OCI-LY7 (cell line): Measurements from ENCODE around the gene TMEM225B. TPM values are rescaled to one million over a fixed set of nuclear protein-coding genes. Genes with fewer than 3 reads are reported as not detected.
"Not testable (repeated sequence)": the region's sequence is repeated elsewhere in the genome, so short reads cannot be mapped to it uniquely, and the experiment has no call there.

Experiments used
- BruUV-seq: library from RNA; stranded (reverse); fragments of 400-500 nt; replicated peaks from 2 replicates; lab custom pipeline; 2021; lab: Mats Ljungman, UMichigan
- CTCF ChIA-PET: fragments of 300-600 bp; sonication (Branson Sonifier 250); formaldehyde crosslinking; loops from one replicate; lab custom pipeline; 2022; ENCODE audit warnings: antibody characterized with exemption; ENCODE audit not compliant: unreplicated experiment; lab: Charles Lee
- POLR2A ChIA-PET: fragments of 300-600 bp; sonication (Branson Sonifier 250); formaldehyde crosslinking; loops from one replicate; lab custom pipeline; 2022; ENCODE audit warnings: antibody characterized with exemption; lab: Charles Lee
- DNase-seq: peaks from one replicate; pipeline ENCODE4 v3.0.0-alpha.2; 2015; ENCODE audit warnings: low spot score
- H2AFZ ChIP-seq: fragments of 200-600 bp; sonication (generic), shearing (Covaris generic); 2 replicates; pipeline ENCODE4 v1.6.1; 2014; ENCODE audit warnings: mild to moderate bottlenecking, antibody characterized with exemption, low read length, moderate library complexity
- H3K27ac ChIP-seq: fragments of 200-600 bp; sonication (generic); 2 replicates; pipeline ENCODE4 v1.5.1; 2014; ENCODE audit warnings: mixed run types, low read depth, mild to moderate bottlenecking, moderate library complexity, low read length, inconsistent platforms; ENCODE audit not compliant: poor library complexity, severe bottlenecking
- H3K36me3 ChIP-seq: fragments of 200-600 bp; sonication (generic); 2 replicates; pipeline ENCODE4 v1.6.1; 2014; ENCODE audit warnings: mild to moderate bottlenecking, antibody characterized with exemption, low read length, moderate library complexity, mixed read lengths; ENCODE audit not compliant: insufficient read depth
- H3K4me1 ChIP-seq: fragments of 200-600 bp; sonication (generic); 2 replicates; pipeline ENCODE4 v1.5.1; 2014; ENCODE audit warnings: mild to moderate bottlenecking, low read length; ENCODE audit not compliant: insufficient read depth, poor library complexity, severe bottlenecking
- H3K4me2 ChIP-seq: fragments of 200-600 bp; sonication (generic); 2 replicates; pipeline ENCODE4 v1.6.1; 2014; ENCODE audit warnings: mild to moderate bottlenecking, low read length
- H3K4me3 ChIP-seq: fragments of 200-600 bp; sonication (generic); 2 replicates; pipeline ENCODE4 v1.5.1; 2014; ENCODE audit warnings: mild to moderate bottlenecking, low read depth, low read length; ENCODE audit not compliant: poor library complexity, severe bottlenecking
- H3K79me2 ChIP-seq: fragments of 200-600 bp; sonication (generic); 2 replicates; pipeline ENCODE4 v1.6.1; 2016; ENCODE audit warnings: low read depth, mild to moderate bottlenecking, low read length, moderate library complexity, mixed read lengths; ENCODE audit not compliant: insufficient read depth
- H3K9me2 ChIP-seq: fragments of 200-600 bp; sonication (generic); 2 replicates; pipeline ENCODE4 v1.6.1; 2016; ENCODE audit warnings: mild to moderate bottlenecking, low read length, mixed read lengths; ENCODE audit not compliant: insufficient read depth
- H3K9me3 ChIP-seq: fragments of 200-600 bp; sonication (generic); 2 replicates; pipeline ENCODE4 v1.6.1; 2014; ENCODE audit warnings: mild to moderate bottlenecking, mixed run types, low read length, mixed read lengths
- H4K20me1 ChIP-seq: fragments of 200-600 bp; sonication (generic); 2 replicates; pipeline ENCODE4 v1.6.1; 2014; ENCODE audit warnings: mild to moderate bottlenecking, antibody characterized with exemption, low read length, moderate library complexity, mixed read lengths; ENCODE audit not compliant: insufficient read depth
- EZH2phosphoT487 ChIP-seq: fragments of 200-600 bp; sonication (generic); IDR thresholded peaks from 2 replicates; pipeline ENCODE4 v1.6.1; 2018; ENCODE audit warnings: low read depth, borderline replicate concordance, mild to moderate bottlenecking, mixed run types, antibody characterized with exemption, low read length, moderate library complexity, mixed read lengths
- intact Hi-C: fragments of 100-400 bp; cut with micrococcal nuclease; formaldehyde crosslinking; loops from one replicate; pipeline ENCODE4 v1.10.0; 2022; ENCODE audit not compliant: unreplicated experiment
- total RNA-seq, 2 experiments: library from RNA; depleted of rRNA in 1 of 2; stranded (reverse); fragments of >200 nt in 1 of 2; shearing (Covaris generic) in 1 of 2; gene quantifications; 2 replicates each; pipeline ENCODE4 v1.2.3, GENCODE V29; 2014 to 2022
- TF ChIP-seq, protein P1 (sequence below): fragments of 200-600 bp; sonication (generic); conservative IDR thresholded peaks from 2 replicates; pipeline ENCODE4 v1.5.1; 2014; ENCODE audit warnings: mild to moderate bottlenecking, antibody characterized with exemption, low read length, moderate library complexity, mixed read lengths

TMEM225B gene
- total RNA-seq, 2 experiments from 2014 or later = 2.4 TPM

DNA sequence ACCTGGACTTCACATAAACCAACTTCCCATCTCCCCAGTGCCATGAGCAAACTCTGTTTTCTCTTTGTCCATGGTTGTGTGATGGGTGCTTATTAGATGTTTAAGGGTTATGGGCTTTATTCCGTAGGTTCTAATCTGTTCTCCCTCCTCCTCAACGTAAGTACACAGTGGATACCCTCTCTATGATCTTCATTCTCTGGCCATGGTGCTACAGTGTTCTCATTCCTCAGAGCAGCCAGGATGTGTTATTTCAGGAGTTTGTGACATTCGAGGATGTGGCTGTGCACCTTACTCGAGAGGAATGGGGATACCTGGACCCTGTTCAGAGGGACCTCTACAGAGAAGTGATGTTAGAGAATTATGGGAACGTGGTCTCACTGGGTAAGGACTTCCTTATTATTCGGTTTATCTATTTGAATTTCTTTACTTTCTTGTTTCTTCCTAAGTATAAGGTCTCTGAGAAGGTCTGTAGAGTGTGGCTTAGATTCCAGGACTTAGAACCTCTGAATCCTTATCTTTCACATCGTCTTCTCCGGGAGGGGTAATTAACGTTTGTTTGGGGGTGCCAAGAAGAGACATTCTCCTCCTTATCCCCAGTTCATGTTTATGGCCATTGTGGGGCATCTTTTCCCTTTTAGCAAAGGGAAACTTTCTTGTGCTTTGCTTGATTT is 35.8 kb upstream of the TMEM225B start:
- TSS peak; percentile 7 for BruUV-seq
- Histone ChIP-seq H3K4me1 (peaks cover 15% of the 10 kb centered on the region), H3K4me3 (no peak overlapping the region), H3K9me2 (no peaks in the 10 kb centered on the region), H4K20me1 (0 out of 2 replicates have a peak, but pooled peaks cover 14% of the 10 kb centered on the region), H2AFZ (no peak overlapping the region), H3K4me2 (no peak overlapping the region), H3K79me2 (peaks cover 38% of the 10 kb centered on the region), H3K36me3 (peaks cover 69% of the 10 kb centered on the region), H3K27ac (no peak overlapping the region), H3K9me3 (no peaks in the 10 kb centered on the region)
- intact Hi-C loops = no loop called here
- DNase-seq = no peak
- TF ChIP-seq EZH2phosphoT487 = no peak
- TF ChIP-seq, protein P1, sequence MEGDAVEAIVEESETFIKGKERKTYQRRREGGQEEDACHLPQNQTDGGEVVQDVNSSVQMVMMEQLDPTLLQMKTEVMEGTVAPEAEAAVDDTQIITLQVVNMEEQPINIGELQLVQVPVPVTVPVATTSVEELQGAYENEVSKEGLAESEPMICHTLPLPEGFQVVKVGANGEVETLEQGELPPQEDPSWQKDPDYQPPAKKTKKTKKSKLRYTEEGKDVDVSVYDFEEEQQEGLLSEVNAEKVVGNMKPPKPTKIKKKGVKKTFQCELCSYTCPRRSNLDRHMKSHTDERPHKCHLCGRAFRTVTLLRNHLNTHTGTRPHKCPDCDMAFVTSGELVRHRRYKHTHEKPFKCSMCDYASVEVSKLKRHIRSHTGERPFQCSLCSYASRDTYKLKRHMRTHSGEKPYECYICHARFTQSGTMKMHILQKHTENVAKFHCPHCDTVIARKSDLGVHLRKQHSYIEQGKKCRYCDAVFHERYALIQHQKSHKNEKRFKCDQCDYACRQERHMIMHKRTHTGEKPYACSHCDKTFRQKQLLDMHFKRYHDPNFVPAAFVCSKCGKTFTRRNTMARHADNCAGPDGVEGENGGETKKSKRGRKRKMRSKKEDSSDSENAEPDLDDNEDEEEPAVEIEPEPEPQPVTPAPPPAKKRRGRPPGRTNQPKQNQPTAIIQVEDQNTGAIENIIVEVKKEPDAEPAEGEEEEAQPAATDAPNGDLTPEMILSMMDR = no peak
- ChIA-PET POLR2A (interaction anchor here (0.6 kb wide), 1 partner anchor 61 kb away, joined by 3 read pairs; no protein-coding TSS in a partner anchor), CTCF (no interaction called here)

DNA sequence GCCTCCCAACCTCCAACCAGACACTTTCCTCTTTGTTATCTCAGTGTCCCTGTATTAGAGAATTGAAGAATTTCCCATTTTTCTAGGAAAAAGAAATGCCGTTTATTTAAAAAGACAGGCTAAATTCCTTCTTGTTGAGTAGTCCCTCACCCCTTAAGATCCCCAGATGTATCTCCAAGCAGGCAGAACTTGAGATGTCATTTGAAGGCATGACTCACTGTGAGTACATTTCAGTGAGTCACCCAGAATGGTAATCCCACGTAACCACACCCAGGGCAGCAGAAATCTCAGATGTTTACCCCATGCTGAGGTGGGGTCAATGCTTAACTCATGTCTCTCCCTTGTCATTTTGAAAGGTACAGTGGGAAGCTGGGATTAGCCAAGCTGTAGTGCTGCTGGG is 35.2 kb upstream of the TMEM225B start:
- no peak overlapping the region for H3K4me3 ChIP-seq
- no peaks in the 10 kb centered on the region for H3K9me2 ChIP-seq
- H3K36me3 ChIP-seq = peaks cover 67% of the 10 kb centered on the region
- peaks cover 12% of the 10 kb centered on the region for H3K4me1 ChIP-seq
- TF ChIP-seq, protein P1 = no peak
- intact Hi-C loops = no loop called here
- DNase-seq = no peak
- no TSS peak for BruUV-seq
- ChIA-PET POLR2A (no interaction called here), CTCF (no interaction called here)
- no peak overlapping the region for H2AFZ ChIP-seq
- no peaks in the 10 kb centered on the region for H3K9me3 ChIP-seq
- H4K20me1 ChIP-seq = 0 out of 2 replicates have a peak, but pooled peaks cover 14% of the 10 kb centered on the region
- no peak overlapping the region for H3K4me2 ChIP-seq
- no peak overlapping the region for H3K27ac ChIP-seq
- H3K79me2 ChIP-seq = peaks cover 32% of the 10 kb centered on the region

DNA sequence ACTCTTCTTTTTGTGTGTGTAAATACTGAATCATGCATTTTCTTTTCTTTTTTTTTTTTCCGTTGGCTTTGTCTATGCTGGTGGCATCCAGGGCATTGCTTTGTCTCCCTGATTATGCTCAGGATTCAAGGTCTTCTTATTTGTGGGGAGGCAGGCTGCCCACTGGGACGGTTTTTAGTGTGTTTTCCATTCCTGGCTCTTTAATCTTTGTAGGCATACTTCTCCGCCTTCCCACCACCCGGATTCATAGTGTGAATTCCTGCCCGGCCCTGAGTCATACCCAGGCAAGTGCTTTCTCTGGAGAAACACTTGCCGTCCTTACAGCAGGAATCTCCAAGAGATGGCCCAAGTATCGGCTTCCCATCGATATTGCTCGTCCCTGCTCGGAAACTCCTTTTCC is 34.4 kb upstream of the TMEM225B start:
- H3K79me2 ChIP-seq = peaks cover 26% of the 10 kb centered on the region
- peaks cover 72% of the 10 kb centered on the region for H3K36me3 ChIP-seq
- intact Hi-C loops = no loop called here
- no peak overlapping the region for H3K27ac ChIP-seq
- no peak overlapping the region for H3K4me3 ChIP-seq
- CTCF ChIA-PET = no interaction called here
- no peak for DNase-seq
- TF ChIP-seq, protein P1 = no peak
- no peak for TF ChIP-seq EZH2phosphoT487
- H3K4me1 ChIP-seq = peaks cover 12% of the 10 kb centered on the region
- no peak overlapping the region for H2AFZ ChIP-seq
- H3K9me2 ChIP-seq = no peaks in the 10 kb centered on the region
- H3K9me3 ChIP-seq = no peaks in the 10 kb centered on the region
- H4K20me1 ChIP-seq = 0 out of 2 replicates have a peak, but pooled peaks cover 14% of the 10 kb centered on the region
- no peak overlapping the region for H3K4me2 ChIP-seq
- no TSS peak for BruUV-seq
- POLR2A ChIA-PET = no interaction called here

DNA sequence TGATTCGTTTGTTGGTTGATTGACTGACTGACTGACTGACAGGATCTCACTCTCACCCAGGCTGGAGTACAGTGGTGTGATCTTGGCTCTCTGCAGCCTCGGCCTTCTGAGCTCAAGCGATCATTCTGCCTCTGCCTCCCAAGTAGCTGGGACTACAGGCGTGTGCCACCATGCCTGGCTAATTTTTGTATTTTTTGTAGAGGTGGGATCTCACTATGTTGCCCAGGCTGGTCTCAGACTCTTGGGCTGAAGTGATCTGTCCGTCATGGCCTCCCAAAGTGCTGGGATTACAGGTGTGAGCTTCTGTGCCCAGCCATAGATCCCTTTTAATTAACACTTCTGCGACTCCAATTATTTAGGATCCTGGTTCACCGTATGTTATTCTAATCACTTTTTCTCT is 29.3 kb upstream of the TMEM225B start:
- POLR2A ChIA-PET = interaction anchor here (0.6 kb wide), 1 partner anchor 226 kb away, joined by 6 read pairs; no protein-coding TSS in a partner anchor
- BruUV-seq, H3K4me3 ChIP-seq, CTCF ChIA-PET, H3K4me1 ChIP-seq, intact Hi-C loops, H3K79me2 ChIP-seq, H3K9me3 ChIP-seq, H4K20me1 ChIP-seq, H2AFZ ChIP-seq, H3K9me2 ChIP-seq, DNase-seq, H3K27ac ChIP-seq, H3K4me2 ChIP-seq: not testable (repeated sequence)
- peaks cover 77% of the 10 kb centered on the region for H3K36me3 ChIP-seq
